ENCODE data around the gene WDR37.

Gene WDR37

DNA sequence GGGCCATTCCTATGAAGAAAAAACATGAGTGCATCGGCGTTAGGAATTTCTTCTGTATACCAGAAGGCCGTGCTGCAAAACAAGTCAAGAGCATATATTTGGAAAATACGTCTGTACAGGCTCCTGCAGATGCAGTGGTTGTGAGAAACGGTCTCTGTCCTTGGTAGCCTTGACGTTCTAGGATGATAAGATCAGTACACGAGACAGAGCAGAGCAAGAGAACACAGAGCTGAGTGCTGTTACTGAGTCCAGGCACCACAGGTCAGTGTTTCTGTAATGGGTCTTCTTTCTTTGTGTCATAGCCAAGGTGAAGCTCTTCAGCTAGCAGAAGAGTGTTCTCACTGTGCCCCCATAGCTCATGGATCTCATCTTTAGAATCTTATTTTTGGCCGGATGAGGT is 62.8 kb downstream of the WDR37 start:
- Histone ChIP-seq H3K79me2 (ENCODE audit: insufficient read depth, low read length) (no peaks in the 10 kb centered on the region), H3F3A (ENCODE audit: insufficient read depth, low read length) (no peaks in the 10 kb centered on the region), H3K4me1 (ENCODE audit: insufficient read depth, low read length, severe bottlenecking) (no peaks in the 10 kb centered on the region), H4K20me1 (ENCODE audit: insufficient read depth, low read length) (no peaks in the 10 kb centered on the region), H3K4me3 (ENCODE audit: low read depth, low read length, poor library complexity, severe bottlenecking) (no peak overlapping the region), H3K9ac (ENCODE audit: low read length) (no peak overlapping the region), H3K4me2 (ENCODE audit: low read length) (no peak overlapping the region), H3K36me3 (ENCODE audit: insufficient read depth, low read length) (peaks cover 84% of the 10 kb centered on the region), H2AFZ (ENCODE audit: low read length) (no peak overlapping the region), H3K27me3 (ENCODE audit: insufficient read depth, low read length) (no peaks in the 10 kb centered on the region), H3K9me2 (ENCODE audit: low read depth, low read length) (no peaks in the 10 kb centered on the region), H3K27ac (ENCODE audit: low read depth, low read length, poor library complexity, severe bottlenecking) (no peak overlapping the region), H3K9me3 (ENCODE audit: low read length) (no peaks in the 10 kb centered on the region)
- TF ChIP-seq, protein P1, sequence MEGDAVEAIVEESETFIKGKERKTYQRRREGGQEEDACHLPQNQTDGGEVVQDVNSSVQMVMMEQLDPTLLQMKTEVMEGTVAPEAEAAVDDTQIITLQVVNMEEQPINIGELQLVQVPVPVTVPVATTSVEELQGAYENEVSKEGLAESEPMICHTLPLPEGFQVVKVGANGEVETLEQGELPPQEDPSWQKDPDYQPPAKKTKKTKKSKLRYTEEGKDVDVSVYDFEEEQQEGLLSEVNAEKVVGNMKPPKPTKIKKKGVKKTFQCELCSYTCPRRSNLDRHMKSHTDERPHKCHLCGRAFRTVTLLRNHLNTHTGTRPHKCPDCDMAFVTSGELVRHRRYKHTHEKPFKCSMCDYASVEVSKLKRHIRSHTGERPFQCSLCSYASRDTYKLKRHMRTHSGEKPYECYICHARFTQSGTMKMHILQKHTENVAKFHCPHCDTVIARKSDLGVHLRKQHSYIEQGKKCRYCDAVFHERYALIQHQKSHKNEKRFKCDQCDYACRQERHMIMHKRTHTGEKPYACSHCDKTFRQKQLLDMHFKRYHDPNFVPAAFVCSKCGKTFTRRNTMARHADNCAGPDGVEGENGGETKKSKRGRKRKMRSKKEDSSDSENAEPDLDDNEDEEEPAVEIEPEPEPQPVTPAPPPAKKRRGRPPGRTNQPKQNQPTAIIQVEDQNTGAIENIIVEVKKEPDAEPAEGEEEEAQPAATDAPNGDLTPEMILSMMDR (IDR thresholded peaks at IDR 0.05; ENCODE audit: low read length) = no peak
- no peak for TF ChIP-seq EZH2 (IDR thresholded peaks at IDR 0.05; ENCODE audit: borderline replicate concordance, low read length)

DNA sequence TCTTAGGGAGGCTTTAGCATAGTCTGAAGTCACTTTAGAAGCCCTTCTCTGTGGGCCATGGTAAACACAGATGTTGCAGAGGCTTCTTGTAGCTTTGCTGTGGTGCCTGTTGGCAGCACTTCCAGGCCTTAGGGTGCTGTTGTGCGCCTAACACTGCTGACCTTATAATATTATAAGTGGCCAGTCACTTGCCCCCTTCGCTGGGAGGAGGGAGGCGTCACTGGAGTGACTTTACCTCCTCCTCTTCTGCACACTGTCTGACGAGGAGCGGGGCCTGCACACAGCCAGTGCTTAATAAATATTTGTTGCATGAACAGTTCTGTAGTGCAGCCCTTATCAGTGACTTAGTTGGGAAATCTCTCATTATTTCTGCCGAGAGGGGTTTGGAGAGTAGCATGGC is 63.3 kb downstream of the WDR37 start:
- no peaks in the 10 kb centered on the region for H3K4me1 ChIP-seq (ENCODE audit: insufficient read depth, low read length, severe bottlenecking)
- peaks cover 88% of the 10 kb centered on the region for H3K36me3 ChIP-seq (ENCODE audit: insufficient read depth, low read length)
- H3K79me2 ChIP-seq (ENCODE audit: insufficient read depth, low read length) = no peaks in the 10 kb centered on the region
- no peak overlapping the region for H2AFZ ChIP-seq (ENCODE audit: low read length)
- H3K27me3 ChIP-seq (ENCODE audit: insufficient read depth, low read length) = no peaks in the 10 kb centered on the region
- H3K4me2 ChIP-seq (ENCODE audit: low read length) = no peak overlapping the region
- no peaks in the 10 kb centered on the region for H4K20me1 ChIP-seq (ENCODE audit: insufficient read depth, low read length)
- no peak overlapping the region for H3K27ac ChIP-seq (ENCODE audit: low read depth, low read length, poor library complexity, severe bottlenecking)
- no peak overlapping the region for H3K9ac ChIP-seq (ENCODE audit: low read length)
- H3K4me3 ChIP-seq (ENCODE audit: low read depth, low read length, poor library complexity, severe bottlenecking) = no peak overlapping the region
- H3F3A ChIP-seq (ENCODE audit: insufficient read depth, low read length) = no peaks in the 10 kb centered on the region
- no peaks in the 10 kb centered on the region for H3K9me3 ChIP-seq (ENCODE audit: low read length)
- TF ChIP-seq, protein P1 (IDR thresholded peaks at IDR 0.05; ENCODE audit: low read length) = no peak
- TF ChIP-seq EZH2 (IDR thresholded peaks at IDR 0.05; ENCODE audit: borderline replicate concordance, low read length) = no peak
- H3K9me2 ChIP-seq (ENCODE audit: low read depth, low read length) = no peaks in the 10 kb centered on the region

- no peak overlapping the region for H3K27ac ChIP-seq (ENCODE audit: low read depth, low read length, poor library complexity, severe bottlenecking)
- H2AFZ ChIP-seq (ENCODE audit: low read length) = no peak overlapping the region
- H3K27me3 ChIP-seq (ENCODE audit: insufficient read depth, low read length) = no peaks in the 10 kb centered on the region
- no peak overlapping the region for H3K4me2 ChIP-seq (ENCODE audit: low read length)
- H3F3A ChIP-seq (ENCODE audit: insufficient read depth, low read length) = no peaks in the 10 kb centered on the region
- H3K4me3 ChIP-seq (ENCODE audit: low read depth, low read length, poor library complexity, severe bottlenecking) = no peak overlapping the region
- no peaks in the 10 kb centered on the region for H3K79me2 ChIP-seq (ENCODE audit: insufficient read depth, low read length)
- H3K4me1 ChIP-seq (ENCODE audit: insufficient read depth, low read length, severe bottlenecking) = no peaks in the 10 kb centered on the region
- TF ChIP-seq, protein P1 (IDR thresholded peaks at IDR 0.05; ENCODE audit: low read length) = no peak
- TF ChIP-seq EZH2 (IDR thresholded peaks at IDR 0.05; ENCODE audit: borderline replicate concordance, low read length) = no peak
- H3K9ac ChIP-seq (ENCODE audit: low read length) = no peak overlapping the region
- peaks cover 88% of the 10 kb centered on the region for H3K36me3 ChIP-seq (ENCODE audit: insufficient read depth, low read length)
- H4K20me1 ChIP-seq (ENCODE audit: insufficient read depth, low read length) = no peaks in the 10 kb centered on the region
- no peaks in the 10 kb centered on the region for H3K9me3 ChIP-seq (ENCODE audit: low read length)
- no peaks in the 10 kb centered on the region for H3K9me2 ChIP-seq (ENCODE audit: low read depth, low read length)
Observed at GRCh38 chr10:1120306-1120705, 64.1 kb downstream of the WDR37 start.

Measured in OCI-LY1 (cell line).